ENCODE results near the gene DGKB.

The DGKB gene

DNA sequence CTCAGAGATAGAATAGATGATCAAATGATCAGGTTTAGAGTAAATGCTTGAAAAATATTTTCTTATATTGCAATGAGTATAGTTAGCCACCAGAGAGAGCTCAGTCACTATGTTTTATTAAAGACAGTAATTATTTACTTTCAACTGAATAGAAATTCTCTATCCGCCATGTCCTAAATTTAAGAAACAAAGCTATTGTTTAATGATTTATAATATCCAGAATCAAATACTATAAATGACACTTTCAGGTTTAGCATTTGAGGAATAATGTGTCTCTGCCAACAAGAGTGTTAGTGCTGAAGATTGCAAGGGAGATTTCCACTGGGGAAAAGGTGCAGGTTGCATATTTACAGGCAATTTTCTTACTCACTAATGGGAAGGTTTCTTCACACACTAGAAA is 184.7 kb downstream of the DGKB start:
- no peak overlapping the region for H3K4me3 ChIP-seq
- no peak overlapping the region for H3K27ac ChIP-seq
- no peak for TF ChIP-seq CTCF (IDR thresholded peaks at IDR 0.05)
- no peak for DNase-seq (ENCODE audit: low spot score)

DNA sequence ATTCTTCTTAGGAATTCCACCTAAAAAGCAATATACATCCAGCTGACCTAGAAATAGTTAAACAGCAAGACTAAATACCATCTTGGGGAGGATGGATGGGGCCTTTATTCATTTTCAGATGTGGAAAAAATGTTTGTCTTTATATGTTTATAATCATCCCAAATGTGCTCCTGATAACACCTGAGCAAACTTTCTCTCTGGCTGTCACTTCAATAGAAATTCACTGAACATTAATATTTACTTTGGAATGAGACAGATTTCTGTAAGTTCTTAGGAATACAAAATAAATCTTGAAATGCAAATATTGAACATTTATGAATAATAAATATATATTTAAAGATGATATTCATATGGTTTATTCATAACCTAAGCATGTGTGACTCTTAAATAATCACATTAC is 185.4 kb downstream of the DGKB start:
- TF ChIP-seq CTCF (IDR thresholded peaks at IDR 0.05): no peak
- Histone ChIP-seq H3K27ac (no peak overlapping the region), H3K4me3 (no peak overlapping the region)
- no peak for DNase-seq (ENCODE audit: low spot score)

DNA sequence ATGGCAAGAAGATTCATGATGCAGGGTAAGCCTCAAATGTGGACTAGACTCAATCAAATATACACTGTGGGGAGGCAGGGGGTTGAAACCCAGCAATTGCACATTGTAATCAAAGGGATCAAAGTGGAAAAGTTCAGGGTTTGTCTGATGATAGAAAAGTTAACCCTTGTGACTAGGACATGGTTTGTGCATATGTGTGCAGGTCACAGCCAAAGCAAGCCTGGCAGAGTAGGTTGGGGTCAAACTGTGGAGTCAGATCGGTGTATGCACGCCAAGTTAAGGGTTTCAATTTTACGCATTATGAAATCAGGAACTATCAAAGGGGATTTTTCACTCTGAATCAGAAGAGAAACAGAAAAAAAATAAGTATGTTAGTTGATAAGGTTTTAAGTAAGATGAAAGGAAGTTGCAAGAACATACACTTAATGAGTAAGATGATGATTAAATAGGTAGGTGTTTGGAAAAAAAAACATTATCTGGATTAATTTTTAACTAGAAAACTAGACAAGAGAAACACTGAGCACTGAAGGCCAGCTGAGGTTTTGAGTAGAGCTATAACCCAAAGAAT is 188.3 kb downstream of the DGKB start:
- Histone ChIP-seq H3K27ac (no peak overlapping the region), H3K4me3 (no peak overlapping the region)
- DNase-seq (ENCODE audit: low spot score): no peak
- no peak for TF ChIP-seq CTCF (IDR thresholded peaks at IDR 0.05)

DNA sequence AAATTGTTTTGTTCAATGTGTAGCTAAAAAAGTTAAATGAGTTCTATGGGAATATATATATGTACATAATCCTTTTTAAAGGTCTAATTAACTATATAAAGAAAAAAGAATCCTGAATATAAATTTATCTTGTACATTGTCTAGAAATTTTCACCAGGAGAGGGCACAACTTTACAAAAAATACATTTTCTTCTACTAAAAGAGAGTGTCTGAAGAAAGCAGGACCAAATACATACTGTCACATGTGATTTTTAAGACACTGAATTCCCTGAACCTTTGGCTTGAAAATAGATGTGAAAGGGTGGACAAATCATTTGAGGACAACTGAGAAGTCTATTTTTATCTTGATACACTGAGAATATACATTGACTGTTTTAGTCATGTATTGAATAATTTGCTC is 204.3 kb downstream of the DGKB start:
- TF ChIP-seq CTCF (IDR thresholded peaks at IDR 0.05): no peak
- H3K27ac ChIP-seq: no peak overlapping the region
- H3K4me3 ChIP-seq: no peak overlapping the region
- DNase-seq (ENCODE audit: low spot score): no peak

GRCh38 chr7:14697684-14698083 is 204.9 kb downstream of the DGKB start:
- TF ChIP-seq CTCF (IDR thresholded peaks at IDR 0.05): no peak
- Histone ChIP-seq H3K27ac (no peak overlapping the region), H3K4me3 (no peak overlapping the region)
- DNase-seq (ENCODE audit: low spot score): no peak

DNA sequence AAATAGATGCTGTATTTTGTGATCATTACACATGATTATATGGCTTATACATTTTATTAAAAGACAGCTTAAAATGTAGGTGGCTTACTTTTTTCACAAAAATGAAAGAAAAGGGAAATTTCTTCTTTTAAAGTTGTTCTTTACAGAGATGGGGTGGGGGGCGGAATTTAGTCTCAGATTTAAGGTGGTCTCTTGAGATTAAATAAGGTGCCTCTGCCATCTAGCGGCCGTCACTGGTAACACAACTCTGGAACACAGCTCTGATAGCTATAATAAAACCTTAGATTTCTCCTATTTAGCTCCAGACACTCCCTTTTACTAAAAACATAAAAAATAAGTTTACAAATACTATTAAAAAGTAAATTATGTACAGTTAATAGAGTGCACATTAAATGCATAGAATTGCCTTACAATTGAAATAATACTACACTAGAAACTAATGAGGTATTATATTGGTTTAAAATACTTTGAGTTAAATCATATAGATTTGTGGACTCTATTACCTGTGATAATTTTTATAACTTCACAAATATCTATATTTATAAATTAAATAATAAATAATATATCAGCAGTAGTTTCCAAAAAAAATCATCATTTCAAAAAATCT is 210.9 kb downstream of the DGKB start:
- DNase-seq (ENCODE audit: low spot score): no peak
- Histone ChIP-seq H3K4me3 (no peak overlapping the region), H3K27ac (no peak overlapping the region)
- TF ChIP-seq CTCF (IDR thresholded peaks at IDR 0.05): peak; percentile 67

- H3K27ac ChIP-seq: no peak overlapping the region
- TF ChIP-seq CTCF (IDR thresholded peaks at IDR 0.05): no peak
- no peak for DNase-seq (ENCODE audit: low spot score)
Observed at GRCh38 chr7:14691034-14691433, 211.5 kb downstream of the DGKB start.

More at GRCh38 chr7:14691034-14691433, 211.5 kb downstream of the DGKB start:
- H3K4me3 ChIP-seq: no peak overlapping the region
